ENCODE data around the gene TRERF1.

GRCh38 chr6:42268835-42269204 is 182.9 kb downstream of the TRERF1 start:
- TF ChIP-seq CTCF (conservative IDR thresholded peaks at IDR 0.05) (no peak), EZH2 (IDR thresholded peaks at IDR 0.05; ENCODE audit: low read depth) (no peak)
